Thoracic aorta (tissue), 2 donors: ENCODE data around the gene DNAH17. TPM values are rescaled to one million over a fixed set of nuclear protein-coding genes. Genes with fewer than 3 reads are reported as not detected.

Experiments used
- ATAC-seq: fragments of 150-250 bp; one replicate; pipeline ENCODE4 v1.8.0; 2017; ENCODE audit warnings: low read depth; ENCODE audit not compliant: insufficient number of reproducible peaks, low FRiP score
- DNase-seq: peaks from one replicate; pipeline ENCODE4 v3.0.0-alpha.2; 2020; ENCODE audit warnings: low spot score
- H3K27ac ChIP-seq, 2 donors: fragments of 200-600 bp; sonication (generic); 1 replicate in 1 of 2; 2 replicates in 1 of 2; pipeline ENCODE4 v1.5.1; 2016; ENCODE audit warnings: mild to moderate bottlenecking in 2 of 2, moderate library complexity in 2 of 2
- H3K27me3 ChIP-seq: fragments of 200-600 bp; sonication (generic); replicated peaks from 2 replicates; pipeline ENCODE4 v1.6.0; 2016; ENCODE audit warnings: mild to moderate bottlenecking; ENCODE audit not compliant: insufficient read depth
- H3K36me3 ChIP-seq: fragments of 200-600 bp; sonication (generic); one replicate; pipeline ENCODE4 v1.5.1; 2016
- H3K4me1 ChIP-seq, 2 donors: fragments of 200-600 bp; sonication (generic); 1 replicate in 1 of 2; 2 replicates in 1 of 2; pipeline versions ENCODE4 v1.5.1 to v1.6.0; 2016; ENCODE audit warnings: low read depth in 2 of 2, mild to moderate bottlenecking in 1 of 2; ENCODE audit not compliant: control insufficient read depth in 1 of 2
- H3K4me3 ChIP-seq: fragments of 200-600 bp; sonication (generic); 2 replicates; pipeline ENCODE4 v1.5.1; 2016; ENCODE audit warnings: mild to moderate bottlenecking
- H3K9me3 ChIP-seq: fragments of 200-600 bp; sonication (generic); 2 replicates; pipeline ENCODE4 v1.5.1; 2016
- total RNA-seq, 2 donors: library from RNA; depleted of rRNA; stranded (reverse); fragments of >200 nt; gene quantifications; one replicate each; pipeline versions ENCODE4 v1.1.0 to v1.2.3, GENCODE V29; 2016
- TF ChIP-seq, protein P1 (sequence below): fragments of 200-600 bp; sonication (generic); IDR thresholded peaks from one replicate; pipeline ENCODE4 v1.5.1; 2019; ENCODE audit warnings: antibody characterized with exemption

DNAH17 gene
- total RNA-seq, 2 donors from 2014 or later = 0.14 TPM

DNA sequence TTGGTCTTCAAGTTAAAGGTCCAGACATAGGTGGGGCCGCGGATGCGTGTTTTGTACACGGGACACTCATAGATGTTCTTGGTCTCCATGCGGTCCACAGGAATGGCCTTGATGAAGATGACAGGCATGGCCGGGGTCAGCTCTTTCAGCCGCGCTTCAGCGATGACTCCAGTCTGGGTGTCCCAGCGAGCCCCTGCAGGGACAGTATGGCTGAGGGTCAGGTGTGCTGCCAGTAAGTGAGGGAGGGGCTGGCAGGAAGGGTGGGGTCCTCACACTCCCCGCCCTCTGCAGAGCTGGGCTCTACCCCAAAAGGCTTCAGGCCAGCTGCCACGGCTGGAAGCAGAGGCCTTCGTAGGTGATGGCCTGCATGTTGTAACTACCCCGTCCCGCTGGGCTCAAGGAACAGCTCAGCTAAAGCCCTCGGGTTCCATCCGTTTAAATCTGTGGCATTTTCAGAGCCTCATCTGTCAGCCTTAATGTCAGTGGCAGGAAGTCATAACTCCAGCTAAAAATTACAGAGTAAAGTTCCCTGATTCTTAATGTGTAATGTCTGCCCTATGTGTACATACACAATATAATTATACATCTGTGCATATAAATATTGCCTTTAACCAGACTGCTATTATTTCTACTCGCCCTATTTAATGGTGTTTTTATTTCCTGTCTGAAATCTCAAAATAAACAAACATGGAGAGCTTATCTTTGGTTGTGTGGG, 153.1 kb downstream of the DNAH17 start:
- DNase-seq (no peak), ATAC-seq (no peak)
- Histone ChIP-seq H3K9me3 (no peaks in the 10 kb centered on the region), H3K27me3 (no peaks in the 10 kb centered on the region), H3K4me1 (no peaks in the 10 kb centered on the region), H3K4me3 (no peak overlapping the region), H3K36me3 (peaks cover 40% of the 10 kb centered on the region), H3K27ac (no peak overlapping the region)
- TF ChIP-seq, protein P1, sequence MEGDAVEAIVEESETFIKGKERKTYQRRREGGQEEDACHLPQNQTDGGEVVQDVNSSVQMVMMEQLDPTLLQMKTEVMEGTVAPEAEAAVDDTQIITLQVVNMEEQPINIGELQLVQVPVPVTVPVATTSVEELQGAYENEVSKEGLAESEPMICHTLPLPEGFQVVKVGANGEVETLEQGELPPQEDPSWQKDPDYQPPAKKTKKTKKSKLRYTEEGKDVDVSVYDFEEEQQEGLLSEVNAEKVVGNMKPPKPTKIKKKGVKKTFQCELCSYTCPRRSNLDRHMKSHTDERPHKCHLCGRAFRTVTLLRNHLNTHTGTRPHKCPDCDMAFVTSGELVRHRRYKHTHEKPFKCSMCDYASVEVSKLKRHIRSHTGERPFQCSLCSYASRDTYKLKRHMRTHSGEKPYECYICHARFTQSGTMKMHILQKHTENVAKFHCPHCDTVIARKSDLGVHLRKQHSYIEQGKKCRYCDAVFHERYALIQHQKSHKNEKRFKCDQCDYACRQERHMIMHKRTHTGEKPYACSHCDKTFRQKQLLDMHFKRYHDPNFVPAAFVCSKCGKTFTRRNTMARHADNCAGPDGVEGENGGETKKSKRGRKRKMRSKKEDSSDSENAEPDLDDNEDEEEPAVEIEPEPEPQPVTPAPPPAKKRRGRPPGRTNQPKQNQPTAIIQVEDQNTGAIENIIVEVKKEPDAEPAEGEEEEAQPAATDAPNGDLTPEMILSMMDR = no peak

DNA sequence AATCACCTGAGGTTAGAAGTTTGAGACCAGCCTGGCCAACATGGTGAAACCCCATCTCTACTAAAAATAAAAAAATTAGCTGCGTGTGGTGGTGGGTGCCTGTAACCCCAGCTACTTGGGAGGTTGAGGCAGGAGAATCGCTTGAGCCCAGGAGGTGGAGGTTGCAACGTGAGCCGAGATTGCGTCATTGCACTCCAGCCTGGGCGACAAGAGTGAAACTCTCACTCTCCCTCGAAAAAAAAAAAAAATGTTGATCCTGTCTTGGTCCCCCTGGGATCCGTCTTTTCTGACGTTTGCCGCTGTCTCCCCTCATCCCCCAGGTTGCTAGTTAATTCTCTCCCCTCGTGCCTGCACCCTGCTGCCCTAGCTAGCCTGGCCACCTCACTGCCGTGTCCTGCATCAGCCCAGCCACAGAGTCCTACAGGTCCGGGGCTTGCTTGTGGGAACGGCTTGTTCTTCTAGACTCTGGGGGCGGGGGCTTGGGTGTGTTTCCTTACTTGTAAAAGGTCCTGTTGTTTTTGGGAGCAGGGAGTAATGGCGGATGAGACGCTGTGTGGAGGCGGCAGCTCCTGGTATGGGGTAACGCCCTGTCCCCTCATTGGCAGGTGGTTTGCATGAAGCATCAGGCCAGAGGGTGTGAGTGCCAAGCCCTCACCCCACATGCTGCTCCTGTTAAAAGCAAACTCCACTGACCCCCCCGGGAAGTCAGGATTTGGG, 154.2 kb downstream of the DNAH17 start:
- no peaks in the 10 kb centered on the region for H3K4me1 ChIP-seq
- H3K27ac ChIP-seq = no peak overlapping the region
- no peak overlapping the region for H3K4me3 ChIP-seq
- DNase-seq = no peak
- TF ChIP-seq, protein P1 = no peak
- no peaks in the 10 kb centered on the region for H3K27me3 ChIP-seq
- peaks cover 37% of the 10 kb centered on the region for H3K36me3 ChIP-seq
- no peak for ATAC-seq
- no peaks in the 10 kb centered on the region for H3K9me3 ChIP-seq

DNA sequence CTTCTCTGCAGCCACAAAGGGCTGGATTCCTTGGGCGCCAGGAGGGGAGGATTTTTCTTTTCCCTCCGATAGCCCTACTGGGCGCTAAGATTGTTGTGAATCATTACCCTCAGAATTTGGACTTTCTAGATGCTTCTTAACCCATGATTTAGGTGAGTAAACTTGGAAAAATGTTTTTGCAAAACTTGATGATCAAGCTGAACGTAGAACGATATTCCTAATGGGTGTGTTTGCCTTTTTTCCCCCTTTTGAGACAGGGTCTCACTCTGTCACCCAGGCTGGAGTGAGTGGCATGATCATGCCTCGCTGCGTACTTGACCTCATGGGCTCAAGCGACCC, 155.0 kb downstream of the DNAH17 start:
- H3K36me3 ChIP-seq = peaks cover 37% of the 10 kb centered on the region
- DNase-seq (no peak), ATAC-seq (no peak)
- TF ChIP-seq, protein P1 = no peak
- no peak overlapping the region for H3K4me3 ChIP-seq
- H3K27me3 ChIP-seq = no peaks in the 10 kb centered on the region
- no peaks in the 10 kb centered on the region for H3K4me1 ChIP-seq
- no peak overlapping the region for H3K27ac ChIP-seq
- H3K9me3 ChIP-seq = no peaks in the 10 kb centered on the region

DNA sequence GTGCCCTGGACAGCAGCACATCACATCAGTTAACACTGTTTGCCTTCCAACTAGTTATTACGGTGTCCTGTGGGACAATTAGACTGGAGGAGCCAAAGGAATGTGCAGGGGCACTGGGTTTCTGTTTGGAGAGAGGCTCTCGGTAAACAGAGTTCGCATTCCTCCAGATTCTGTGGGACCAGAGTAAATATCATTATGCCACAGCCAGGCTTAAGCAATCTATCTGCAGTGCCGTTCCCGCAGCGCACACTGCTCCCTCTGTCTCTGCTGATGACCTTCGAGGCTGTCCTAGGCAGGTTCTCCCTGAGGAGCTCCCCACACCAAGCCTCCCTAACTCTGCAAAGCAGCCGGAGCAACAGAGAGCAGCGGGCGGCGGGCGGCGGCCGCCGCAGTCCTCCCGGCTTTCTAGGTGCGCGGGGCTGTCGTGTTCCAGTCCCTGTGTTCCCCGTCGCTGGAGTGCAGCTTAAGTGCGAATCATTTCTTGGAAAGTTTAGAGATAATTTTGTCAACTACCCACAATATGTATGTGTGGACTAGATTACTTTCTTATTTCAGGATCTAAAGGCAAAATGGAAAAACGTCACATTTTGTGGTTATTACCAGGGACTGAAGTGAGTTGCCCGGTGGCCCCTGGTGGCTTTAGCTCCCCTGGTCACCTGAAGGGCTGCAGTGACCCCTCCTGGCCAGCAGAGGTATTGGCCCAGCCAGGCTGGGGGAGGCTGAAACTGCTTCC, 155.5 kb downstream of the DNAH17 start:
- Histone ChIP-seq H3K4me1 (peaks cover 0 to 1% of the 10 kb centered on the region in 2 donors), H3K9me3 (no peaks in the 10 kb centered on the region), H3K27me3 (no peaks in the 10 kb centered on the region), H3K36me3 (peaks cover 34% of the 10 kb centered on the region), H3K4me3 (no peak overlapping the region), H3K27ac (no peak overlapping the region)
- ATAC-seq = peak; percentile 78
- DNase-seq = peak; percentile 23
- TF ChIP-seq, protein P1 = peak; percentile 98

DNA sequence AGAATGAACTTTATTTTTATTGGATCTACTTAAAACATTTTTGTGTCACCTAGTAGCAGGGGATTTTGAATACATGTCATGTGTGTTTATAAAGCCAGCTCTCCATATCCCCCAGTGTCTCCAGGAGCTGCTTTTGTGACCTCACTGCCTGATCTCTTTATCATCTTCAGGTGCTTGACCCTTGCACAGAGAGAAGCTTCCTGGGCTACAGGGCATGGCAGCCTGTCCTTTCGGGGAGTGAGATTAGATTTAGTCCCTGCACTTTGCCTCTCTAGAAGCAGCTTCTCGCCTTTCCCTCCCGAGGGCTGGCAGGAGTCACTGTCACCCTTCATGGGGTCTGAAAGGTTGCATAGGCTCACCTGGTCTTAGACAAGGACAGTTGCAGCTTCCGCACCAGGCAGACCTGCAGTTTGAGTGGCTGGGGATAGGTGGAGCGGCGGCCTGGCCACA, 156.1 kb downstream of the DNAH17 start:
- peaks cover 0 to 7% of the 10 kb centered on the region in 2 donors for H3K4me1 ChIP-seq
- peaks cover 29% of the 10 kb centered on the region for H3K36me3 ChIP-seq
- H3K27me3 ChIP-seq = no peaks in the 10 kb centered on the region
- TF ChIP-seq, protein P1 = no peak
- no peaks in the 10 kb centered on the region for H3K9me3 ChIP-seq
- no peak overlapping the region for H3K27ac ChIP-seq
- DNase-seq (no peak), ATAC-seq (no peak)
- H3K4me3 ChIP-seq = no peak overlapping the region
